Activated gamma-delta T cell (primary cell): ENCODE measurements around the gene METTL21C.

ENCODE experiments used
- DNase-seq: peaks from one replicate; lab custom pipeline; 2025; lab: John Stamatoyannopoulos, UW
- total RNA-seq, 2 donors: gene quantifications; one replicate each; lab custom pipeline; 2026; lab: John Stamatoyannopoulos, UW

The METTL21C gene
- total RNA-seq = 0 reads per million in 2 donors

- DNase-seq = no peak
Observed at GRCh38 chr13:102694937-102695336, at the start of gene METTL21C. TSS of gene METTL21C (minus strand) at chr13:102695044. CDS start at chr13:102694498, 546 bp downstream.

GRCh38 chr13:102742506-102742905 is 47.7 kb upstream of the METTL21C start:
- no peak for DNase-seq

GRCh38 chr13:102742101-102742500 is 47.3 kb upstream of the METTL21C start:
- DNase-seq = no peak

GRCh38 chr13:102729560-102730270 is 34.9 kb upstream of the METTL21C start:
- no peak for DNase-seq

- no peak for DNase-seq
Observed at GRCh38 chr13:102726430-102726829, 31.6 kb upstream of the METTL21C start.

- DNase-seq = no peak
Observed at GRCh38 chr13:102724923-102725322, 30.1 kb upstream of the METTL21C start.

GRCh38 chr13:102721800-102722231 is 27.0 kb upstream of the METTL21C start:
- no peak for DNase-seq

- no peak for DNase-seq
Observed at GRCh38 chr13:102718746-102719145, 23.9 kb upstream of the METTL21C start.

GRCh38 chr13:102715447-102715846 is 20.6 kb upstream of the METTL21C start:
- no peak for DNase-seq

- no peak for DNase-seq
Observed at GRCh38 chr13:102710261-102710679, 15.4 kb upstream of the METTL21C start.

GRCh38 chr13:102709536-102709935 is 14.7 kb upstream of the METTL21C start:
- DNase-seq = no peak

GRCh38 chr13:102708991-102709390 is 14.1 kb upstream of the METTL21C start:
- DNase-seq = no peak

- DNase-seq = no peak
Observed at GRCh38 chr13:102708211-102708610, 13.4 kb upstream of the METTL21C start.

GRCh38 chr13:102707467-102707866 is 12.6 kb upstream of the METTL21C start:
- no peak for DNase-seq

- no peak for DNase-seq
Observed at GRCh38 chr13:102704238-102705058, 9.6 kb upstream of the METTL21C start.

- DNase-seq = no peak
Observed at GRCh38 chr13:102703726-102704035, 8.8 kb upstream of the METTL21C start.

GRCh38 chr13:102702965-102703725 is 8.3 kb upstream of the METTL21C start:
- DNase-seq = no peak

GRCh38 chr13:102701331-102701730 is 6.5 kb upstream of the METTL21C start:
- no peak for DNase-seq

- no peak for DNase-seq
Observed at GRCh38 chr13:102700088-102701031, 5.5 kb upstream of the METTL21C start.

- DNase-seq = no peak
Observed at GRCh38 chr13:102699504-102699903, 4.7 kb upstream of the METTL21C start.

GRCh38 chr13:102698649-102698980 is 3.8 kb upstream of the METTL21C start:
- no peak for DNase-seq
